GM13976 (cell line): ENCODE data around the gene TMA7.
A peak's percentile ranks its signal among the peaks of the same experiment; 100 is the strongest.

ENCODE experiments used
- DNase-seq: peaks from one replicate; pipeline ENCODE4 v3.0.0; 2012; ENCODE audit warnings: low spot score
- in situ Hi-C: fragments of 300-500 bp; cut with MboI; formaldehyde crosslinking; loops from one replicate; pipeline ENCODE4 v1.12.0; 2022; ENCODE audit warnings: low sequenced_read_pairs, mixed read lengths, inconsistent platforms; ENCODE audit not compliant: unreplicated experiment
- TF ChIP-seq, protein P1 (sequence below): IDR thresholded peaks from 2 replicates; pipeline ENCODE4 v1.5.1; 2012; ENCODE audit warnings: borderline replicate concordance, mild to moderate bottlenecking; ENCODE audit not compliant: insufficient read depth; ENCODE audit errors: extremely low read depth, missing control alignments, control extremely low read depth

TMA7 gene

DNA sequence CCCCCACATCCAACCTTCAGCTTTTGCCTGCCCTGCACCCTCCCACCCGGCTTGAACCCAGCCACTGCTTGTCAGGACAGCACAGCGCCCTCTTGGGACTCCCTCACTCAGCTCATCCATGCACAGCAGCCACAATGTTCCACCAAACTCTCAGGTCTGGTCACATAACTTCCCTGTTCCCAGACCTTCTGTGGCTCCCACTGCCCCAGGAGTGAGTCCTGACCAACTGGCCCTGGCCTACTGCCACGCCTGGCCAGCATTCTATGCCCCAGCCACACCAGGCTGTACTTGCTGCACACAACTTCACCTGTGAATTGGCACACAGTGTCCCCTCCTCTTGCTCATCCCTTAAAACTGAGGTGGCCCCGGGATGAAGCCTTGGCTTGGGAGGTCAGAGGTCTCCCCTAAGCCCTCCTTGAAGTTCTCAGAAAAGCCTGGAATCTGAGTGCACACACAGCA, 31.2 kb upstream of the TMA7 start:
- DNase-seq, result peak; percentile 35
- TF ChIP-seq, protein P1, sequence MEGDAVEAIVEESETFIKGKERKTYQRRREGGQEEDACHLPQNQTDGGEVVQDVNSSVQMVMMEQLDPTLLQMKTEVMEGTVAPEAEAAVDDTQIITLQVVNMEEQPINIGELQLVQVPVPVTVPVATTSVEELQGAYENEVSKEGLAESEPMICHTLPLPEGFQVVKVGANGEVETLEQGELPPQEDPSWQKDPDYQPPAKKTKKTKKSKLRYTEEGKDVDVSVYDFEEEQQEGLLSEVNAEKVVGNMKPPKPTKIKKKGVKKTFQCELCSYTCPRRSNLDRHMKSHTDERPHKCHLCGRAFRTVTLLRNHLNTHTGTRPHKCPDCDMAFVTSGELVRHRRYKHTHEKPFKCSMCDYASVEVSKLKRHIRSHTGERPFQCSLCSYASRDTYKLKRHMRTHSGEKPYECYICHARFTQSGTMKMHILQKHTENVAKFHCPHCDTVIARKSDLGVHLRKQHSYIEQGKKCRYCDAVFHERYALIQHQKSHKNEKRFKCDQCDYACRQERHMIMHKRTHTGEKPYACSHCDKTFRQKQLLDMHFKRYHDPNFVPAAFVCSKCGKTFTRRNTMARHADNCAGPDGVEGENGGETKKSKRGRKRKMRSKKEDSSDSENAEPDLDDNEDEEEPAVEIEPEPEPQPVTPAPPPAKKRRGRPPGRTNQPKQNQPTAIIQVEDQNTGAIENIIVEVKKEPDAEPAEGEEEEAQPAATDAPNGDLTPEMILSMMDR, result no peak
- in situ Hi-C loops, result no loop called here

DNA sequence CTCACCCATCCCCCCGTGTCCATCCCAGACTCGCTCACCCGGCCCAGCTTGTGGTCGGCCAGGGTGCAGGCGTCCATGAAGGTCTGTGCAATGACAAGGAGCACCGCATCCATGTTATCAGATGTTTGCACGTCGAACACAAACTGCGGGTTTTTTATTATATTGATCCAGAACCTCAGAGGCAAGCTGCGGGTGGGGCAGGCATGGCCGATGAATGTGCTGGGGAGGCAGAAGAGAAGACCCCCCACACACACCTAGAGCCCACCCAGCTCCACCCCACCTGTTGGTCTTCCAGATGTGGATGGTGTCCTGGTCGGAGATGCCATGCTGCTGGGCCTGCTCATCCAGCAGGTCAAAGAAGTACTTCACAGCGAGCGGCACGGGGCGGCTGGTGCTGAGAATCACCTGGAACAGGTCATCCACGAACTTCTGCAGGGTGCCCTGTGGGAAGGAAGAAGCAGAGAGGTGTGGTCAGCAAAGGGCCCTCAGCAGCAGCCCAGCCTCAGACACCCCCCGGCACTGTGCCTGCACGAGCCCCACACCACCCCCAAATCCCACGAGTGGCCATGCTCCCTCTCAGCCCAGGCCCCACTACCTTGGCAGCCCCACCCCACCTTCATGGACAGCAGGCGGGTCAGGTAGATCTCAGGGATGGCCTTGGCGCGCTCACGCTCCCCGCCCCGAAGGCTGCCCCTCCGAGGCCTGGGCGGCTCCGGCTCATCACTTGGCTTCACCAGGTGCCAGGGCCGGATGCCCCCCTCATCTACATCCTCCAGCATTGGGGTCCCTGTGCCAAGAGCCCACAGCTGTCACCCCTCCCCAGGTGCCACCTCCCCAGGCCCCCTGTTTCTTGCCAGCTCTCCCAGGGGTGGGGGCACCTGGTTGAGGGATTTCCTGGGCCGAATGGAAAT, 30.5 kb upstream of the TMA7 start:
- TF ChIP-seq, protein P1, result no peak
- in situ Hi-C loops, result no loop called here

DNA sequence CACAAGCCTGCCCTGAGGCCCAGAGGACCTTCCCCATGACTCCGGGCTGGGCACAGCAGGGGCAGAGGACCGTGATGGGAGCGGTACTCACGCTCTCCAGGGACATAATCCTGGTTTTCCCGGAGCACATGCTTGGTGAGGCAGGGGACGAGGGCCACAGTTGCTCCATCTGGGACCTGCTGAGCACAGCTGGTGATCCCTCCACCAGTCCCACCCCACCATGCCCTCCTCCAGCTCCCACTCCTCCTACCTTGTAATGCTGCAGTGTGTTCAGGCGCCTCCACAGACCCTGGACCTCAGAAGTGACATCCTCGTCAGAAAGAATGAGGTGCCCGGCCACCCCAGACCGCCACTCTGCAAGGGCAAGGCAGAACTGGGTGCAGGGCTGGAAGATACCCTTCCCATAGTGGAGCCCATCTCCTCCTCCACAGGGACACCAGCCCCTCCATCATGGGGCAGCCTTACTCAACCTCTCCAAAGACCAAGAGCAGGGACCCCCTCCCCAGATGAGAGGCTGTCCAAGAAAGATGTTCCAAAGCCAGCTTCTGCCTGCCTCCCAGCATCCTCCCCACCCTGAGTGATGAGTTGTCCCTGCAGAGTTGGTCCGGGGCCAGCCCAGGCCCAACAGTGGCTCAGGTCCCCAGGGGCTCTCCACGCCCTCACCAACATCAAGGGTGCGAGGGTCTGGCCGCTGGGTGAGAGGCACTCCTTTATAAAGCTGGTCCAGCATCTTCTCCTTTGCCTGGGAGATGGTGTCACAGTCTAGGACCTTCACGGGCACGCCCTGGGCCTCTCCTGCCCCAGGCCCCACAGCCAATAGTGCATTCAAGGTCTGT, 29.6 kb upstream of the TMA7 start:
- TF ChIP-seq, protein P1, result no peak
- in situ Hi-C loops, result no loop called here
- DNase-seq, result no peak

More for the DNA sequence above, 30.5 kb upstream of the TMA7 start:
- DNase-seq, result peak; percentile 26

DNA sequence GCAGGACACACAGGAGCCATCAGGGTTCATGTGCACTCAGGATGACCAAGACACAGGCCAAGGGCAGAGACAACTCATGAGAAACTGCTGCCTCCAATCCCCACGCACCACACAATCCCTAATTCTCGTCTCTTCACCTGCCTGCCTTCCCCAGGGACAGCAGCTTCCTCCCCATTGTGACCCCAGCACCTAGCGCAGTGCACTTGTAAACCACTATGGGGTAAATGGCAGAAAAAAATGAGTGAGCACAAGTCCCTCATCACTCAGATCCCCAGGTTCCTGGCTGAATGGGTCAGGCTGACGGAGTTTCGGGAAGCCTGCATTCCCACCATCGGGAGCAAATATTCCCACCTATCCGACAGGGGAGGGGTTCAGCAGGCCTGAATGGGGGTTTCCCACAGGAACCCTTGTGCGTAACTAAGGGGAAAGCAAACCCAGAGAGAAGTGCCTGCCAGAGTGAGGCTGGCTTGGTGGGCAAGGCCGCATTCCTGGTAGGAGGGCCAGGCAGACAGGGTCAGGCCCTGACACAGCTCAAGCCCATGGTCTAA, 28.9 kb upstream of the TMA7 start:
- no peak for DNase-seq
- in situ Hi-C loops, result no loop called here
- TF ChIP-seq, protein P1, result no peak

DNA sequence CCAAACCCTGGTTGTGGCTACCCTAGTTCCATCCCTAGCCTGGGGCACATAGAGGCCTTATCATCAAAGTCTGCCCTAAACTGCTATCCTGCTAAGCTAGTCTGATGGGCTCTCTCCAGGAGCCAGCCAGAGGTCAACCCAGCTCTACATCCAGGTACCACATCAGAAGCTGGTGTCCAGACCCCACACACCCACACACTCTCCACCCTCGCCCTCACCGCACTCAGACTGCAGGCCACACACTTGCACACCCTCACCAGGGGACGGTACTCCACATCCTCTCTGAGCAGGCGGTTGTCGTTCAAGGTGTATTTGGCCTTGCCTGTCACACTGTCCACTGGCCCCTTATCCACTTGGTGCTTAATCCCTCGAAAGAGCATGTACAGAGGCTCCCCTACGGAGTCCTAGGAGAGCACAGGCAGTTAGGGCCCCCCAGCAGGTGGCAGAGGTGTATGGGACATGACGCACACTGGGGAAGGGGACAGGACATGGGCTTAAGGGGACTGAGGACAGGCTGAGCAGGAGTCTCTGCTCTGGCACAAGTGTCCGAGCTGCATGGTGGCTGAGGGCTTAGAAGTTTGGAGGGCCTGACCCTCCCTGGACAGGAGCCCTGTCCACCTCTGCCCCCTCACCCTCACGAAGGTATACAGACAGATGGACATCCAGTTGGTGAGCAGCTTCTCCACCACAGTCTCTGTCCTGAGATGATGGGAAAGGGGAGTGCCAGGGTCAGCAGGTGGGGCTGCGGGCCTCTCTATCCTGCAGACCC, 28.3 kb upstream of the TMA7 start:
- DNase-seq, result no peak
- in situ Hi-C loops, result no loop called here
- TF ChIP-seq, protein P1, result no peak
